Thyroid gland (tissue), 4 donors: ENCODE results near the gene CYBA. TPM values are rescaled to one million over a fixed set of nuclear protein-coding genes. Genes with fewer than 3 reads are reported as not detected.

Source experiments
- DNase-seq, 2 donors: peaks; one replicate each; pipeline ENCODE4 v3.0.0-alpha.2; 2019
- H3K27ac ChIP-seq, 3 donors: fragments of 200-600 bp; sonication (generic); 1 replicate in 2 of 3; 2 replicates in 1 of 3; pipeline ENCODE4 v1.5.1; 2016 to 2019; ENCODE audit warnings: mild to moderate bottlenecking in 1 of 3, moderate library complexity in 1 of 3
- H3K27me3 ChIP-seq: fragments of 200-600 bp; sonication (generic); one replicate; pipeline ENCODE4 v1.5.1; 2019
- H3K36me3 ChIP-seq, 2 donors: fragments of 200-600 bp; sonication (generic); one replicate each; pipeline ENCODE4 v1.5.1; 2016 to 2019
- H3K4me1 ChIP-seq, 2 donors: fragments of 200-600 bp; sonication (generic); one replicate each; pipeline ENCODE4 v1.5.1; 2017 to 2019
- H3K4me3 ChIP-seq, 3 donors: fragments of 200-600 bp; sonication (generic); replicated peaks in 1 of 3; 1 replicate in 2 of 3; 2 replicates in 1 of 3; pipeline ENCODE4 v1.5.1; 2016; ENCODE audit warnings: mild to moderate bottlenecking in 1 of 3
- H3K9me3 ChIP-seq: fragments of 200-600 bp; sonication (generic); one replicate; pipeline ENCODE4 v1.5.1; 2017
- CTCF ChIP-seq, 6 experiments: fragments of 200-600 bp in 3 of 6; fragments of 450-650 bp in 3 of 6; sonication (generic) in 3 of 6; IDR thresholded peaks; one replicate each; pipeline ENCODE4 v1.5.1; 2016 to 2019; ENCODE audit warnings: antibody characterized with exemption in 6 of 6, mild to moderate bottlenecking in 2 of 6, inconsistent platforms in 1 of 6, moderate library complexity in 1 of 6
- POLR2A ChIP-seq, 2 donors: fragments of 450-650 bp; IDR thresholded peaks; one replicate each; pipeline ENCODE4 v1.6.1; 2017; ENCODE audit warnings: antibody characterized with exemption in 2 of 2, mild to moderate bottlenecking in 2 of 2, moderate library complexity in 1 of 2
- WGBS, 2 donors: methylation state at CpG; one replicate each; pipeline ENCODE4 v1.1.5; 2017; 5-methylcytosine and 5-hydroxymethylcytosine counted together
- intact Hi-C: fragments of 100-400 bp; cut with DNase I; formaldehyde crosslinking; loops from one replicate; pipeline ENCODE4 v1.15.1; 2023
- total RNA-seq, 4 donors: library from RNA; depleted of rRNA; stranded (reverse); fragments of >200 nt; gene quantifications; one replicate each; pipeline ENCODE4 v1.2.3, GENCODE V29; 2016

Gene CYBA
- total RNA-seq, 4 donors from 2014 or later = 199 to 475 (median 339) TPM

- TF ChIP-seq CTCF (IDR thresholded peaks at IDR 0.05) (no peak), POLR2A (IDR thresholded peaks at IDR 0.05) (no peak)
- DNase-seq = no peak
- Histone ChIP-seq H3K4me1 (peaks cover 9 to 11% of the 10 kb centered on the region in 2 donors), H3K36me3 (no peaks in the 10 kb centered on the region), H3K27ac (no peak overlapping the region), H3K27me3 (no peaks in the 10 kb centered on the region), H3K4me3 (no peak overlapping the region), H3K9me3 (no peaks in the 10 kb centered on the region)
- WGBS, 2 donors = 91 to 92% methylated on average over 10 to 22 of the region's 29 CpGs
- intact Hi-C loops = loop anchor here (10.0 kb wide), 2 partner anchors 81 to 211 kb away; partner anchors contain the start of gene ZC3H18
Observed at GRCh38 chr16:88655733-88656281, 5.0 kb upstream of the CYBA start.

- Histone ChIP-seq H3K4me1 (peaks cover 12 to 14% of the 10 kb centered on the region in 2 donors), H3K27ac (no peak overlapping the region), H3K4me3 (no peak overlapping the region), H3K9me3 (no peaks in the 10 kb centered on the region), H3K27me3 (no peaks in the 10 kb centered on the region), H3K36me3 (no peaks in the 10 kb centered on the region)
- no peak for TF ChIP-seq POLR2A (IDR thresholded peaks at IDR 0.05)
- no peak for TF ChIP-seq CTCF (IDR thresholded peaks at IDR 0.05)
- WGBS, 2 donors = 94 to 95% methylated on average over 35 to 48 of the region's 50 CpGs
- no peak for DNase-seq
- intact Hi-C loops = loop anchor here (10.0 kb wide), 2 partner anchors 80 to 210 kb away; partner anchors contain the start of gene ZC3H18
Observed at GRCh38 chr16:88655053-88655732, 4.3 kb upstream of the CYBA start.

- Histone ChIP-seq H3K4me3 (no peak overlapping the region), H3K27me3 (no peaks in the 10 kb centered on the region), H3K9me3 (no peaks in the 10 kb centered on the region), H3K36me3 (no peaks in the 10 kb centered on the region), H3K4me1 (peaks cover 17 to 19% of the 10 kb centered on the region in 2 donors), H3K27ac (no peak overlapping the region)
- 91% methylated on average over 24 to 25 of the region's 28 CpGs for WGBS, 2 donors
- intact Hi-C loops = loop anchor here (10.0 kb wide), 2 partner anchors 80 to 210 kb away; partner anchors contain the start of gene ZC3H18
- no peak for DNase-seq
- no peak for TF ChIP-seq CTCF (IDR thresholded peaks at IDR 0.05)
- TF ChIP-seq POLR2A (IDR thresholded peaks at IDR 0.05) = no peak
Observed at GRCh38 chr16:88654363-88655052, 3.7 kb upstream of the CYBA start.

GRCh38 chr16:88653596-88654362, 2.9 kb upstream of the CYBA start:
- Histone ChIP-seq H3K9me3 (no peaks in the 10 kb centered on the region), H3K36me3 (no peaks in the 10 kb centered on the region), H3K27me3 (no peaks in the 10 kb centered on the region), H3K4me3 (no peak overlapping the region), H3K4me1 (peaks cover 17 to 19% of the 10 kb centered on the region in 2 donors), H3K27ac (no peak overlapping the region)
- 82 to 88% methylated on average over 27 to 31 of the region's 32 CpGs for WGBS, 2 donors
- TF ChIP-seq POLR2A (IDR thresholded peaks at IDR 0.05) (no peak), CTCF (IDR thresholded peaks at IDR 0.05) (no peak)
- intact Hi-C loops = loop anchor here (10.0 kb wide), 2 partner anchors 79 to 209 kb away; partner anchors contain the start of gene ZC3H18
- no peak for DNase-seq
